Suprapubic skin (tissue), 3 donors: Measurements from ENCODE around the gene CCDC190.

Experiments
- CTCF ChIP-seq, 2 donors: fragments of 200-600 bp in 1 of 2; fragments of 450-650 bp in 1 of 2; sonication (generic) in 1 of 2; IDR thresholded peaks; one replicate each; pipeline ENCODE4 v1.5.1; 2016 to 2019; ENCODE audit warnings: antibody characterized with exemption in 2 of 2, mild to moderate bottlenecking in 1 of 2, moderate library complexity in 1 of 2
- POLR2A ChIP-seq, 2 donors: fragments of 450-650 bp; IDR thresholded peaks; one replicate each; pipeline ENCODE4 v1.6.1; 2017; ENCODE audit warnings: antibody characterized with exemption in 2 of 2, mild to moderate bottlenecking in 2 of 2, moderate library complexity in 2 of 2

- TF ChIP-seq POLR2A (IDR thresholded peaks at IDR 0.05) (no peak), CTCF (IDR thresholded peaks at IDR 0.05) (no peak)
Measured at GRCh38 chr1:162877412-162877811, 16.4 kb upstream of the CCDC190 start.
